Measurements from ENCODE around the gene ZDHHC14.

Gene ZDHHC14

DNA sequence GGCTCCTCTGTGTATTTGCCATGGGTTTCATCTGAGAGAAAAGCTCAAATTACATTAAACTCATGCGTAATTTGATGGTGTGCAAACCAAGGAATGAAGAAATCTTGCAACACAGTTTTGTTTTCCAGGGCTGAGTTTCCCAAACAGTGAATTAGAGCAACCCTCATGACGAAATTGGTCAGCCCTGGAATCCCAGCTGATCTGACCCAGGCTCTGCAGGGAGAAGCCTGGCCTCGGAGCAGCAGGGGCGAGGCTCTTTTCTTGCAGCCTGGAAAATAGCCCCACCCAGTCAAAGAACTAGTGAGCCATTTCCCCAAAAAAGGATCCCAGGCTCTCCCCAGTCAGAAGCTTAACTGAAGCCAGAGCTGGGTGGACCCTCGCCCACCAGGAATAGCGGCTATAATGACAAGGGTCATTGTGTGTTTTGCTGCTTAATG is 334.8 kb downstream of the ZDHHC14 start:
- TF ChIP-seq CTCF (IDR thresholded peaks at IDR 0.05) = no peak

- TF ChIP-seq CTCF (IDR thresholded peaks at IDR 0.05) = no peak
Observed at GRCh38 chr6:157716251-157716995, 335.4 kb downstream of the ZDHHC14 start.

GRCh38 chr6:157717340-157717748 is 336.4 kb downstream of the ZDHHC14 start:
- TF ChIP-seq CTCF (IDR thresholded peaks at IDR 0.05) = no peak

DNA sequence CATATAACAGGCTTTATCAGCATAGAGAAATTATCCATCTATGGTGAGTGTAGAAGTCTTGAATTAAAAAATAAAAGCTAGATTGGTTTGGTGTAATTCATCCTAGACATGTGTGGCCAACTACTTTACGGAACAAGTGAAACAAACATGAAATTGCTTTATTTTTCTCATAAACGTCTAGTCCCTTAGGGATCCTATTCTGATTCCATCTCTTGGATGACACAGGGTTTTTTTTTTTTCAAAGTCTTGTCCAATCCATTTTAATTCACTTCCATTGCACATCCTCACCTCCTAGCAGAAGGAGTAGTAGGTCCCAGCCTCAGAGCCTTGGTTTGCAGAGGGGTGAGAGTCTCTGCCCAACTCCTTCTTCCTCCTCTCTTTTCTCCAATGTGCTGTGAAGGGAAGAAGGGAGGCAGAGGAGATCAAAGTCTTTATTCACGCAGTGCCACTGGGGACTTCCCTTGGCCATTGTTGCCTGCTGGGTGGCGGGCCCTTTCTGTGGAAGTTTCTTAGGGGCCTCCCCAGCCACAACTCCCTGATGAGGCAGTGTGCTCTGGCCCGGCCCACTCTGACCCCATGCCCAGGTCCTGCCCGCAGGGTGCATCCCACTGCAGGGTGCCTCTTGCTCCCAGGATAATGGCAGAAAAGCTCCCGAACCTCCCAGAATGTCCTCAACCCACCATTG is 337.7 kb downstream of the ZDHHC14 start:
- TF ChIP-seq CTCF (IDR thresholded peaks at IDR 0.05) = no peak

- TF ChIP-seq CTCF (IDR thresholded peaks at IDR 0.05) = no peak
Observed at GRCh38 chr6:157721426-157721825, 340.4 kb downstream of the ZDHHC14 start.

DNA sequence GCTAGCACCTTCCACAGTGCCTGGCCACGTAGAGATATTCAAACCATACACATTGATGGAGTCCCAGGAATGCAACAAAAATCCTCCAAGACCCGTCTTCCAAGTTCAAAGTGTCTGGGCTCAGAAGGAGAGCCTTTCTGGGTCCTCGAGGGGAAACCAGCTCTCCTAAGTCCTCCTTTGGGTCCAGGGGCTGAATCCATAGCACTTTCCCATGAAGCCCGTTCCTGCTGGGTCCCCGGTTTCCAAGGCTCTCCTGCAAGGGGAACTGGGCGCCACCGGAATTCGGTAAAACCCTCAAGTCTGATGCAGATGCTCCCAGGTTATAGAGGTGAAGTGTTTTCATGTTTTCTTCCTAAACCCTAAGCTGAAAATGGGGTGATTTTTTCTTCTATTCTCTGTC is 340.8 kb downstream of the ZDHHC14 start:
- TF ChIP-seq CTCF (IDR thresholded peaks at IDR 0.05) = no peak

- TF ChIP-seq CTCF (IDR thresholded peaks at IDR 0.05) = no peak
Observed at GRCh38 chr6:157723376-157723775, 342.4 kb downstream of the ZDHHC14 start.

All from LNCAP (cell line).